ENCODE data around the gene LIN28B.

- TF ChIP-seq, protein P1, sequence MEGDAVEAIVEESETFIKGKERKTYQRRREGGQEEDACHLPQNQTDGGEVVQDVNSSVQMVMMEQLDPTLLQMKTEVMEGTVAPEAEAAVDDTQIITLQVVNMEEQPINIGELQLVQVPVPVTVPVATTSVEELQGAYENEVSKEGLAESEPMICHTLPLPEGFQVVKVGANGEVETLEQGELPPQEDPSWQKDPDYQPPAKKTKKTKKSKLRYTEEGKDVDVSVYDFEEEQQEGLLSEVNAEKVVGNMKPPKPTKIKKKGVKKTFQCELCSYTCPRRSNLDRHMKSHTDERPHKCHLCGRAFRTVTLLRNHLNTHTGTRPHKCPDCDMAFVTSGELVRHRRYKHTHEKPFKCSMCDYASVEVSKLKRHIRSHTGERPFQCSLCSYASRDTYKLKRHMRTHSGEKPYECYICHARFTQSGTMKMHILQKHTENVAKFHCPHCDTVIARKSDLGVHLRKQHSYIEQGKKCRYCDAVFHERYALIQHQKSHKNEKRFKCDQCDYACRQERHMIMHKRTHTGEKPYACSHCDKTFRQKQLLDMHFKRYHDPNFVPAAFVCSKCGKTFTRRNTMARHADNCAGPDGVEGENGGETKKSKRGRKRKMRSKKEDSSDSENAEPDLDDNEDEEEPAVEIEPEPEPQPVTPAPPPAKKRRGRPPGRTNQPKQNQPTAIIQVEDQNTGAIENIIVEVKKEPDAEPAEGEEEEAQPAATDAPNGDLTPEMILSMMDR (IDR thresholded peaks at IDR 0.05): no peak
- TF ChIP-seq POLR2A (IDR thresholded peaks at IDR 0.05): no peak
These were observed 26.9 kb downstream of the LIN28B start for GRCh38 chr6:104983776-104984175.
